IPS-NIHi7 (cell line): Measurements from ENCODE around the gene SNAPIN.
"Not testable (repeated sequence)": the region's sequence is repeated elsewhere in the genome, so short reads cannot be mapped to it uniquely, and the experiment has no call there.

ENCODE experiments used
- DNase-seq: peaks from one replicate; pipeline ENCODE4 v3.0.0; 2012; ENCODE audit warnings: mixed read lengths; ENCODE audit errors: extremely low spot score

The SNAPIN gene

DNA sequence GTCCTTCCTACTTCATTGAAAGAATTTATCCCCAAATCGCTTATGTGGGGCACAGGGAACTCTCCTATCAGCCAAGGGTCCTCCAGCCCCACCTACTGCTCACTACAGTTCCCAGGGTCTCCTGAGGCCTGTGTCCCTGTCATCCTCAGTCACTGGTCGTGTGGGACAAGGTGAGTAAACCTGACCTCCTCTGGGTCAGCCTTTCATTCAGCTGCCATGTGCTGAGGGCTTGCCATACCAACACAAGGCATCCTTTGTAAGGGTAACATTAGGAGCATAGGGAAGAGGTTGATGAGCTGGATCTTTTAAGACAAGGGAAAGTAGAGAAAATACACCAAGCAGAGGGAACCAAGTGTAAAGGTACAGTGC is 11.2 kb upstream of the SNAPIN start:
- peak; percentile 31 for DNase-seq

DNA sequence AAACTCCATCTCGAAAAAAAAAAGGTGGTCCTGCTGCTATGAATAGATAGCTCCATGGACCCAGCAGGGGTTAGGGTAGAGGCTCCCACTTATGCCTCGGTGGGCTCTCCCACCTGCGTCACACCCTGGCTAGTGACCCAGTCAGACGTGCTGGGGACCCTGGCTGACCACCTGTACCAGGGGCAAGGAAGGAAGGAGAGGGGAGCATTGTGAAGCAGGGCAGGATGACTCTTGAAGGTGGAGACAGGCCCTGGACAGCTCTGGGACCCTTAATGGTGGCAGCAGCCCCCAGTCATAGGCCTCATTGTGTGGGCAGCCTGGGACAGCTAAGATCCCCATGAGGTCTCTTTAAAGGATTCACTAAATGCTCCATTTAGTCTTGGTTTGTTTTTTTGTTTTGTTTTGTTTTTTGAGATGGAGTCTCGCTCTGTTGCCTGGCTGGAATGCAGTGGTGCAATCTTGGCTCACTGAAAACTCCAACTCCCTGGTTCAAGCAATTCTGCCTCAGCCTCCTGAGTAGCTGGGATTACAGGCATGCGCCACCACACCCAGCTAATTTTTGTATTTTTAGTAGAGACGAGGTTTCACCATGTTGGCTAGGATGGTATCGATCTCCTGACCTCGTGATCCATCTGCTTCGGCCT is 10.4 kb upstream of the SNAPIN start:
- DNase-seq = no peak

DNA sequence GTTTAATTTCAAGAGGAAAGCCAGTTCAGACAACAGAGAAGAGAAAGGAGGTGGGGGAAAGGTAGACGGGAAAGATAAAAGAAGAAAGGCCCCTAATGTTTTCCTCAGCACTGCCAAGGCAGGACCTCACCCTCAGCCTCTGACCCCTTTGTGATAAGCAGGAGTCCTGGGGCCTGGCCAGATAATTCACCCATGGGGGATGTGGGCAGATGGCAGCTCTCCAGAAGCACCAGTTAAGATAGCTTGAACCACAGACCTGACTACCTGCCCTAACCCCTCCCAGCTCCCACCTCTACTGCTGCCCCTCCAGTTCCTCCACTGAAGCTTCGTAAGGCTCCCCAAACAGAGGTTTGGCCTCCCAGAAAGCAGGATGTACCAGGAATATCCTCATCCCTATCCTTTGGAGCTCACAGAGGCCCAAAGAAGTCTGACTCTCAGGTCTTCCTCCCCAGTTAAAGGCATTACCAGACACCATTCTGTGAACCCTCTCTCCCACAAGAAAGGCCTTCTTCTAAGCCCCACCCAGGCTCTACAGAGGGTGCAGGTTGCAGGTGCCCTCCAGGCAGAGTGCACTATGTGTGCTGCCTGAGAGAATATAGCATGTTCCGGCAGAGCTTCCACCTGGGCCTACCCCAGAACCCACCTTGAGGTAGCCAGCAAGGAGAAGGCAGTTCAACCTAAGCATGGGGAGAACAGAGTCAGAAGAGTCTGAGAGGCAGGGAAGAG is 9.2 kb upstream of the SNAPIN start:
- DNase-seq = no peak

DNA sequence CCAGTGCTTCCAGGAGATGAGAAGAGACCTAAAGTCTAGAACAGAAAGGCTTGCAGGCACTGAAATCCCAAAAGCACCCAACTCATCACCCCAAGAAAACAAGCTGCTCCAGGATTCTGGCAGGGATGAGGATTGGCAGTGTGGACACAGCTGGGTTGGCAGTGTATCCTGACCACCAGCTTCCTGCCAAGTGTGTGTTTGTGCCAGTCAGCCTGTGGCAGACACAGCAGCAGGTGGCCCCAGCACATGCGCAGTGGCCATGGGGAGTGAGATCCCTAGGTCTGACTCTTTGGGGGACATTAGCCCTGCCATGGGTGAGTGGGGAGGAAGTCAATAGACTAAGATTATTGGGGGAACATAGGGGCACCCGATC is 8.7 kb upstream of the SNAPIN start:
- no peak for DNase-seq

DNA sequence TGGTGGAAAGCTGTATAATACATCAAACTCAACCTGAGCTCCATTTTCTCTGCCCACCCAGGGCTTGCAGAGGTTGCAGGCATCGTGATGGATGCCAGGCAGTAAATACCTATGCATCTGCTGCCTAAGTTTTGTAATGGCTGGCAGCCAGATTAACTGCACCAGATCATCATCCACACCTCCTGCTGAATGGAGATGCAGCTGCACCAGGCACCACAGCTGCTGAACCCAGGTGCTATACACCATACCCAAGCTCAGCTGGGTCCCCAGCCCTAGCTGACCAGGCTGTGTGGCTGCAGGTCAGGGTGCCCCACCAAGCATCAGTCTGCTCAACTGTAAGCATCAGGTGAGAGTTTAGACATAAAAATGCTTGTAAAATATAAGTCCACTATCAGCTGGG is 6.7 kb upstream of the SNAPIN start:
- no peak for DNase-seq

DNA sequence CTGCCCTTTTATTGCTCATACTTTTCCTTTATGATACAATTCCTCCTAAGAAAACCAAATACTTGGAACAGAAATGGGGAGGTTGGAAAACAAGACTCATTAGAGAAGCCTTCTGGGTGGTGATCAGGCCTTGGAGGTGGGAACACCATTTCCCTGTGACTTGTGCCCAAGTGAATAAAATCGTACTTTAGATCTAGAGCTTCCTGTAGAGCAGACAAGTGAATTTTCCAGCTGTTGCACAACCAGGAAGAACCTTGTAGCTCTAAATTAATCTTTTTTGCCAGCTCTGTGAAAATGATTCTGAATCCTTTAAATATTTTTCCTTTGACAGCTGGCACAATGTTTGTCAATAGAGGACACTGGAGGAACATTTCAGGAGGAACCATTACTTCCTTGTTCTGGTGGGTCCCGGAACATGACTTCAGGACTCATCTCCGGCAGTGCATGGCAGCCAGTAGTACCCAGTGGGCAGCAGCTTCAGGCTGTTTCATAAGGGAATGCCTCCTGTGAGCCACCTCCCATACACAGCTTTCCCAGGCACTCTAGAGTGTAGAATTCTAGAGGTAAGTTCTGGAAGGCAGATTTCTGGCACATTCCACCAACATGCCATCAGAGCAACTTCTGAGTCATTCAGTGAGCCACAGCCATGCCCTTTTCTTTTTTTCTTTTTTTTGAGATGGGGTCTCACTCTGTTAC is 5.5 kb upstream of the SNAPIN start:
- no peak for DNase-seq

DNA sequence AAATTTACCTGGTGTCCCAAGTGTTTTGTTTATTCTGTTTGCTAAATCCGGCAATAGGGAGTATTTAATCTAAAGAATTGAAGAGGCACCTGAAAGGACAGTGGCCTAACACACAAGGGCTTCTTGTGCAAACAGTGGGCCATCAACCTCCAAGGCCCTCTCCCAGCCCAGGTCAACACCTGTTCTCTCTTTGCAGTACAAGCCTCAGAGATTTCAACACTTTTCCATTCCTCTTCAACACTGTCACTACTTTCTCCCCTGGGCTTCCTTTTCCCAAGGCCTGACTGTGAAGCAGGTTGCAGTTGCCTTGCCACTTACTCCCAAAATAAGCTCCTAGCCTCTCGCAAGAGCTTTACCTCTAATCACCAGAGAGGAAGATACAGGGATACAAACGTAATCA is 3.2 kb upstream of the SNAPIN start:
- no peak for DNase-seq

DNA sequence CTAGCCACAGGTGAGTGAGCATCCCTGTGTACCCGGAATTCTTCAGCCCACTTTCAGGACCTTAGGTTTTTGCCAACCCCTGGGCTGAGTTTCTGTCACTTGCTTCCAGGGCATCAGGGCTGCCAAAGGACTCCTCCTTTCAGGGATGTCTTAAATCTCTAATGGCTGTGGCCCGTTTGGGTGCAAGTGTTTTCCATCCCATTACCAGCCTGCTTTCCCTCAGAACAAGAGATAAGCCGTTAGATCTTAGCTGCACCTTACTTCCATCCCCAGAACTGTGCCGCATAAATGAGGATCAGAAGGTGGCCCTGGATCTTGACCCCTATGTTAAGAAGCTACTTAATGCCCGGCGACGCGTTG is 652 bp downstream of the SNAPIN start:
- no peak for DNase-seq

DNA sequence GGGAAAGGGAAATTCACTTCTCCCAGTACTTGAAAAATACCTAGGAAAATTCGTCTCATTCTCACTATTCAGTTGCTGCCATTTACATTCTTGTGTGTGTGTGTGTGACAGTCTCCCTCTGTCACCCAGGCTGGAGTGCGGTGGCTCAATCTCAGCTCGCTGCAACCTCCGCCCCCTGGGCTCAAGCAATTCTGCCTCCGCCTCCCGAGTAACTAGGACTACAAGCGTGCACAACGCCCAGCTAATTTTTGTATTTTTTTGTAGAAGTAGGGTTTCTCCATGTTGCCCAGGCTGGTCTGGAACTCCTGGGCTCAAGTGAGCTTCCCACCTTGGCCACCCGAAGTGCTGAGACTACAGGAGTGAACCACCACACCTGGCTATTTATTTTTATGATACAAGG is 1.2 kb downstream of the SNAPIN start:
- DNase-seq = no peak

DNA sequence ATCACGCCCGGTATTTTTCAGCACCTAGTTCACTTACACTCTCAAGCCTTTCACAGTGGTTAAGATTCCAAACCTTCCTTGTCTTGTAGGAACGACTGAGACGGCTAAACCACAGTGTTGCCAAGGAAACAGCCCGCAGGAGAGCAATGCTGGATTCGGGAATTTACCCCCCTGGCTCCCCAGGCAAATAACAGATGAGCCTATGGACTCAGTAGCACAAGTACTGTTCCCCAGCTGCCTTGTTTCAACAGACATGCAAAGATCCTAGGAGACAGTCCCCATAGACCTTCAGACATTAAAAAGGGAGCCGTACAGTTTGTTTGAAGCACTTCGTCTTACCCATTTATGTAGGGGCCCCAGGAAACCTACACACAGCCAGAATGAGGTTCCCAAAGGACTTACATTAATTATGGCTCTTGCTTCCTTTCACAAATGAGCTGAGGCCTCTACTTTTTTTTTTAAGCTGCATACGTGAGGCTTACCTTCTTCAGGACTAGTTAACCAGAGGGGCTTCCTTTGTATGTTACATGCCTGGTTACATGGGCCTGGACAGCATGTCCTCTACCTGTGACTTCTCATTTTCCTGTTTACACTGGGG is 2.7 kb downstream of the SNAPIN start:
- no peak for DNase-seq

DNA sequence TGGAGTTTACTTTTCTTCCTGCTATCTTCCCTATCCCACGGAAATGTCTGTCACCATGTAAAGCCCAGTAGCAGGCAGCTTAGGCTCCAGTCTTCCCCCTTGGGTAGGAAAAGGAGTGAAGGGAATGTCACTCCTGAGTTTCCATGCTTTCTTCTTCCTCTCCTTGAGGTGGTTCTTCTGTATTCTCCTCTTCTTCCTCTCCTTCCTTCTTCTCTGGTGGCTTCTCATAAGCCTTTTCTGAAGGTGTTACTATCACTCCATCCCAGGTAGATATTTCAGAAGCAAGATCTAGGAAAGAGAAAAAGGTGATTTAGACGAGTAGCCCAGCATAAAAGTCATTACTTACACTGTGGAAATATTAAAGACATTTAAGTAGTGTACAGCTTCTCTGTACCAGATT is 3.8 kb downstream of the SNAPIN start:
- no peak for DNase-seq

DNA sequence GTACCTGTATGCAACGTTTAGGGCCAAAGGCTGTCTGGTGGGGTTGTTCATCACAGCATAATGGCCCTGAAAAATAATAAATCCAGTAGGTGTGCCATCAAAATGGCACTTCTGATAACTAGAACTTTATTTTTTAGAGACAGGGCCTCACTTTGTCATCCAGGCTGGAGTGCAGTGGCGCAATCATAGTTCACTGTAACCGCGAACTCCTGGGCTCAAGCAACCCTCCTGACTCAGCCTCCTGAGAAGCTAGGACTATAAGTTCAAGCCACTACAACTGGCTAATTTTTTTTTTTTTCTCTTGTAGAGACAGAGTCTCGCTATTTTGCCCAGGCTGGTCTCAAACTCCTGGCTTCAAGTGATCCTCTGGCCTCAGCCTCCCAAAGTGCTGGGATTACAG is 4.7 kb downstream of the SNAPIN start:
- DNase-seq = no peak

DNA sequence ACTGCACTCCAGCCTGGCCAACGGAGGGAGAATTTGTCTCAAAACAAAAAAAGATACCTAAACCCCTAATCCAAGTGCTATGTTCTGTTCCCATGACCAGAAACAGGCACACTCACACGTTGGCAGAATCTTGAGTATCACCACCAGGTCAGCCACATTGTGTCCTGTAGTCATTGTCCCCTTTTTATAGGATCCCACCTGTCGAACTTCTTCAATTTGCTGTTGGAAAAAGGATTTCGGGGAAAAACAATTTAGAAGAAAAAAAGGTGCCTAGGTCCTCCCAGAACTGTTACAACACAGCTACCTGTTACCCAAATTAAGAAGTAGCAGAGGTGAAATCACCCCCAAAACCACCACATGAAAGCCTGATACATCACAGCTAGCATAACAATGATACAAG is 8.9 kb downstream of the SNAPIN start:
- no peak for DNase-seq

DNA sequence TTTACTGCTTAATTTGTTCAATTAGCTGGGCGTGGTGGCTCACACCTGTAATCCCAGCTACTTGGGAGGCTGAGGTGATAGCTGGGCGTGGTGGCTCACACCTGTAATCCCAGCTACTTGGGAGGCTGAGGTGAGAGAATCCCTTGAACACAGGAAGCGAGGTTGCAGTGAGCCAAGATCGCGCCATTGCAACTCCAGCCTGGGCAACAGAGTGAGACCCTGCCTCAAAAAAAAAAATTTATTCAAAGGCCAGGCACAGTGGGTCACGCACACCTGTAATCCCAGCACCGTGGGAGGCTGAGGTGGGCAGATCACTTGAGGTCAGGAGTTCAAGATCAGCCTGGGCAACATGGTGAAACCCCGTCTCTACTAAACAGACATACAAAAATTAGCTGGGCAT is 10.2 kb downstream of the SNAPIN start:
- not testable (repeated sequence) for DNase-seq

DNA sequence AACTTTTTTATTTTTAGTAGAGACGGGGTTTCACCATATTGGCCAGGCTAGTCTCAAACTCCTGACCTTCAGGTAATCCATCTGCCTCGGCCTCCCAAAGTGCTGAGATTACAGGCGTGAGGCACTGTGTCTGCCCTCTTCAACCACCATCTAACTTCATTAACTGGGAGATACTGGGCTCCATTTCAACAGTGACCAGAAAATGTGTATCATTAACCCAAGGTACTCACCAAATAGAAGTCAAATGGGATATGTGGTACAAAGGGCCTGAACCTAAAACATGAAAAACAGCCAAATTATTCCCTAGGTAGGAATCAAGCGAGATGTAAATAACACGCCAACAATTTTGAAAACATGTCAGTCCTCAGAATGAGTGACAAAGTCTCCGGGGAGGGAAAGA is 11.1 kb downstream of the SNAPIN start:
- no peak for DNase-seq

DNA sequence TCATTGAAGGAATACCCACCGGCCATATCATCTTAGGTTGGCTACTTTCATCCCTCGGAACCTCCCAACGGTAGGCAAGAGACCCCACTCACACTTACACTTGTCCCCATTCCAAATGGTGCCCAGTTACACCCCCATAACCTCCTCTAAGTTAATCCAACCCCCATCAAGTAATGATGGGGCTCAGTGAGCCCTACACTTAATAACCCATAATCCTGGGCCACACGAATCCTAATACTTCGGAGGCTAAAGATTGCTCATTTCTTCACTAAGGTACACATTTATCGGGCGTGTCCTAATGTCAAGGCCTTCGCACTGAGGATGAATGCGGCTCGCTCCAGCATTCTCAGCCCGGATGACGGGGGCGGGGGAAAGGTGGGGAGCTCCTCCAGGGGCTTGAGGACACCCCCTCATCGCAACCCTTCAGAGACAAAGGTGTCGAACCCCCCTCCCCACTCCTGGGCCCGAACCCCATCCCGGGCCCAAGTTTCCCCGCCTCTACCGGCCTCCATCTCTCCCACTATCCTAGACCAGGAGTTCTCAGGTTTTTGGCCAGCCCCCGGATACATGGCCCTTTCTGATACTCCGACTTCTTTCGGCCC is 11.9 kb downstream of the SNAPIN start:
- no peak for DNase-seq

DNA sequence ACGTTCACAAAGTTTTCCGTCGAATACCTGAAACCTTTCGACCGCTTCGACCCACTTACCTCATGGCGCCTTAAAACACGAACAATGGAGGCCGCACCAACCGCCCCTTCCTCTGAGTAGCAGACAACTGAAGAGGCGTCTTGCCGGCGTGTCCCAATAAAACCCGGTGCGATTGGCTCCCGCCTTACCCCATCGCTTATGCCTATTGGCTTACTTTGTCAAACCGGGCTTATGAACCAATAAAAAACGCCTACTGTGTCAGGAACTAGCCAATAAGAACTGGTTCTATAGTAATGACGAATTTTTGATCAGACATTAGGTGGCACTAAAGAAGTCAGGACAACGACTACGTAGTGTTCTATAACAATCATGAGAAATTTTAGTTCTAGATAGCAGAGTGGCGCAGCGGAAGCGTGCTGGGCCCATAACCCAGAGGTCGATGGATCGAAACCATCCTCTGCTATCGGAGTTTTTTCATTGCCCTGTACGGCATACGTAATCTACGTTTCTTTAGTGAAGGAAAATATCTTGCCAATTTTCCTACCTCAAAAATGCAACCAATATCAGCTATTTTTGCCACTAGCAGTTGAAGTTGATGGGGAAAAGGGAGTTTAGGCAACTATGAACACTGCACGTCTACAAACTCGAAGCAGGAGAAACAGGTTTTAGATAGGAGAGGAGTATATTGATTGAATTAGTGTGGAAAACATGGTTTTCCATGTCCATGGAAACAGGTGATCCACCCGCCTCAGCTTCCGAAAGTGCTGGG is 12.5 kb downstream of the SNAPIN start, which contains the start of gene ILF2:
TSS of gene ILF2 (minus strand) at position 135 of the 769 bp plus-strand sequence. CDS start at position 64, 71 bp downstream.
- peak; percentile 97 for DNase-seq

DNA sequence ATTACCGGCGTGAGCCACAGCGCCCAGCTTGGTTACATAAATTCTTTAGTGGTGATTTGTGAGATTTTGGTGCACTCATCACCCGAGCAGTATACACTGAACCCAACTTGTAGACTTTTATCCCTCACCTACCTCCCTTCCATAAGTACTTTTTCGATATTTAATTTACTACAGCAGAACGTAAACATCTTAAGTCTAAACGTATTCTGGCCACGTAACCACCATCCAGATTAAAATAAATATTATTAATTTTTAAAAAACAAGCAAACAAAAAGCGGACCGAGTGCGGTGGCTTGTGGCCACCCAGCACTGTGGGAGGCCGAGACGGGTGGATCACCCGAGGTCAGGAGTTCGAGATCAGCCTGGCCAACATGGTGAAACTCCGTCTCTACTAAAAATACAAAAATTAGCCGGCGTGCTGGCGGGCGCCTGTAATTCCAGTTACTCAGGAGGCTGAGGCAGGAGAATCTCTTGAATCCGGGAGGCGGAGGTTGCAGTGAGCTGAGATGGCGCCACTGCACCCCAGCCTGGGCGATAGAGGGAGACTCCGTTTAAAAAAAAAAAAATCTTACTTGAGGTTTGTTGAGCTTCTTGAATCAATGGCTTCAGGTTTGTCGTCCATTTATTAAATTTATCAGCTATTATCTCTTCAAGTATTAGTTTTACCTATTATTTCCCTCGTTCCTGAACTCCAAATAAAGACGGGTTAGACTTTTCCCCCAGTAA is 13.3 kb downstream of the SNAPIN start:
- not testable (repeated sequence) for DNase-seq

DNA sequence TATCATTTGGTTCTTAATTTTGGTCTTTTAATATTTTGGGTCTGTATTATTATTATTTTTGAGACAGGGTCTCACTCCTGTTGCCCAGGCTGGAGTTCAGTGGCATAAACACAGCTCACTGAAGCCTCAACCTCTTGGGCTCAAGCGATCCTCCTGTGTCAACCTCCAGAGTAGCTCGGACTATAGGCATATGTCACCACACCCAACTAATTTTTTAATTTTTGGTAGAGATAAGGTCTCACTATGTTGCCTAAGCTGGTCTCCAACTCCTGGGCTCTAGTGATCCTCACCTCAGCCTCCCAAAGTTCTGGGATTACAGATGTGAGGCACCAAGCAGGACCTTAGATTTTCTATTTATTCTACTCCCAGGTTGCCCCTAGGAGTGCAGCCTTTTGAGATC is 15.0 kb downstream of the SNAPIN start:
- no peak for DNase-seq

DNA sequence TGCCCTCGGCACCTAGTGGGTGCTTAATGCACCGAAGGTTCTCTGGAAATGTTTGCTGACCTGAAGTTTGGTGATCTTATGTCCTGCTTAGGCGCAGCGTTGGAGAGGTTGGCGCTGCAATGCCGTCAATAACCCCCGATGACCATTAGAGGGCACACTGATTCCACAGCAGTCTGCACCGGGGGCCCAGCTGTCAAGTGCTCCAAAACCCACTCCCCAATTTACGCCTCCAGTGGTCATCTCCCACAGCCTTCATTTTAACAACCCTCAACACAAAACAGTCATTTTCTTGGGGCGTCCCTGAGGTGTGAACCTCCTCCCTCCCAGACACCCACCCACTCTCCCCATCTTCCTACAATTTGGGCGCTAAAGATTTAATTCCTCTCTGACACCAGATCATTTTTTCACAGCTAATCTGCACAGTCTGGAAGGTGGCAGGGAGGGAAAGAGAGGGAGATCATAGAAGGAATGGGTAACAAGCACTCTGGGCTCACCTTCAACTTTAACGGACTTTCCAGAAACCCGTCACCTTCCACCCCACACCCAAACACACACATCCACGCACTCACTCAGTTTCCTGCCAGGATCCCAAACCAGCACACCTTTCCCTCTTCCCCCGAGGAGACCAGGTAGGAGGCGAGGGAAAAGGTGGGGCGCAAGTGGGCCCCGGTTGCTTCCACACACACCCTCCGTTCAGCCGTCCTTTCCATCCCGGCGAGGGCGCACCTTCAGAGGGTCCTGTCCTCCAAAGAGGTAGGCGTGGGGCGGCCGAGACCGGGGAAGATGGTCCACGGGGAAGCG is 19.4 kb downstream of the SNAPIN start:
- DNase-seq = peak; percentile 77
